GM18858 (cell line): Measurements from ENCODE around the gene AAGAB.

Experiments used
- ATAC-seq: cut with Tn5 transposase; IDR thresholded peaks from one replicate; pipeline ENCODE4 v1.9.1; 2021; ENCODE audit not compliant: unreplicated experiment

AAGAB gene

DNA sequence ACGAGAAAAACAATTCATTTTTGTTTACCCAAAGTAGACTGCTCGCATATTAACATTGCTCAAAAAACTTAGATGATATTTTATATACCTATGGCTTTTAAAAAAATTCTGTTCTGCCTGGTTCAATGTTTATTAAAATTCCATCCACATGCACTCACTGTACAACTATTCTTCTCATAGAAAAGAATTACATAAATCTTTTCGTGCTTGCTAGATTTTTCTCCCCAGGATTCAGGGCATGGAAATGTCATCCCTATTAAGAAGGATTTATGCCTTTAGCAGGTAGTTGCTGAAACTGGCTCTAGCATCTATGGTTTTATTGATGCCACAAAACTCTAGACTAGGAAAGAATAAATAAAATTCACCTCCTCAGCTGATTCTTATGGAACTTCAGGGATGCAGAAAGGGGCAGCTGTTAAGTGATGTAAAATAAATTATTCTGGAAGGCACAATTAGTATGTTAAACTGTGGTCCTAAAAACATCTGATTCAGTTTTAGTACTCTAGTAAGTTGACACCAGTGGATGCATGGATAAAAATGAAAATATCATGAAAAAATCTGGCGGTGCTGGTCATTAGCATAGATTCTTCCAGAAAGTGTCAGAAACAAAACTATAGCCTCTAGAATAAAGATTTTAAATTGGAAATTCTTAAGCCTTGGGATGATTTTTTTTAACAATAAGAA lies 41.6 kb downstream of the AAGAB start:
- ATAC-seq: no peak

- ATAC-seq: no peak
These were observed 43.8 kb downstream of the AAGAB start for GRCh38 chr15:67210555-67211168.

DNA sequence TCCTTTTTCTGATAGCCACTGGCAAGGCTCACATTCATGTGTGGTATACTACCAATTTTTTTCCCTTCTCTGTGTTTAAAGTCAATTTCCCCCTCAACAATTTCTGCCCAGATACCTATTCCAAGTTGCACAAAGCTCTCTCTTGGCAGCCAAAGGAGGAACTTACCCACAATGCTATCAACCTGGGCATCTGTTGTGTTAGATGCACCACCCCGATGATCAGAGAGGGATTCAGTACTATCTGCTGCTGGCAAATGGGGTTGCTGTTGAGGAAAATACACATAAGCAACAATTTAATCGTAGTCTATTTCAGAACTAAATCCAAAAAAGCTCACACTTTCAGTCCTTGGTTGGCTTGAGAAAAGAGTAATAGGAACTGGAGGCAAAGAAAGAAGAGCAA lies 46.1 kb downstream of the AAGAB start:
- no peak for ATAC-seq

DNA sequence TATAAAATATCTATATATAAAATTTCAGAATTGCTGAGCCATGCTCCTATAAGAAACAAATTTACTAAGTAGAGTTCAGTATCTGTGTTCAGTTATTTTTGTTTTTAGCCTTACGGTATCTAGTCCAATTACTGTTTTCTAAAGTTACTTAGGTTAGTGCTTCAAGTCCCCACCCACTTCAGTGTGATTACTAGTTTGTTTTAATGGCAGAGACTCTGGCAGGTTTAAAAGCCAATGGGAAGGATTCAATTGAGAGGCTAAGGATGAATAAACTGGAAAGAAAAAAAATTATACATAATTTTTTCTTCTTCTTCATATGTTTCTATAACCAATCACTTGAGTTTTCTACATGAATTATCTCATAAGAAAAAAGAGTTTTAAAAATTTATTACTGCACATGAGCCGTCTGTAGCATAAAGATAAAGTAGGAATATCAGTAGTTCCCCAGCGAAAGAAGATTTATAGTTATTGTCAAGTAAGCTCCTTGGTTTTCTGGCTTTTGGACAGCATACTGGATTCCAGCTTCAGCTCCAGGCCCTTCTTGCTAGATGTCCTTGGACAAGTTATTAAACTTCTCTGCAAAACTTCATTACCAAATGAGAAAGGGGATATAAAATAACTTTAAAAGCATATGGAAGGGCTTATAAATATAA lies 46.8 kb downstream of the AAGAB start:
- no peak for ATAC-seq

- no peak for ATAC-seq
These were observed 51.5 kb downstream of the AAGAB start for GRCh38 chr15:67202991-67203390.

GRCh38 chr15:67202091-67202490 lies 52.4 kb downstream of the AAGAB start:
- no peak for ATAC-seq

DNA sequence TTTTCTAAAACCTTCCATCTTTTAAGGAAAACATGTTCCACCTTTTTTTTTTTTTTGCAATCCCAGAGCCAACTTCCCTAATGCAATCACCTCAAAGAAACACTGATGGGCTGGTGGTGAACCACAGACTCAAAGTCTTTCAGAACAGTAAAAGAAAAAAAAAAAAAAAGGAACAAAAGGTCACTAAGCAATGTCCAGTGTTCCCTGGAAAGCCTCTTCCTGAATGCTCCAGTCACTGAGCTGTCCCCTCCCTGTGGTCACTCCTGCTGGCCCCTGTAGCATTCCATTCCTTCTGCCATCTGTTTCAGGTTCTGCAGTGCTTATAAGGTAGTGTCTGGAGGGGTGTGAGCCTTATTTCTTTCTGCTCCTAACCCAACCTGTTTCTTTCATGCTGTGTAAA lies 53.3 kb downstream of the AAGAB start:
- ATAC-seq: no peak

DNA sequence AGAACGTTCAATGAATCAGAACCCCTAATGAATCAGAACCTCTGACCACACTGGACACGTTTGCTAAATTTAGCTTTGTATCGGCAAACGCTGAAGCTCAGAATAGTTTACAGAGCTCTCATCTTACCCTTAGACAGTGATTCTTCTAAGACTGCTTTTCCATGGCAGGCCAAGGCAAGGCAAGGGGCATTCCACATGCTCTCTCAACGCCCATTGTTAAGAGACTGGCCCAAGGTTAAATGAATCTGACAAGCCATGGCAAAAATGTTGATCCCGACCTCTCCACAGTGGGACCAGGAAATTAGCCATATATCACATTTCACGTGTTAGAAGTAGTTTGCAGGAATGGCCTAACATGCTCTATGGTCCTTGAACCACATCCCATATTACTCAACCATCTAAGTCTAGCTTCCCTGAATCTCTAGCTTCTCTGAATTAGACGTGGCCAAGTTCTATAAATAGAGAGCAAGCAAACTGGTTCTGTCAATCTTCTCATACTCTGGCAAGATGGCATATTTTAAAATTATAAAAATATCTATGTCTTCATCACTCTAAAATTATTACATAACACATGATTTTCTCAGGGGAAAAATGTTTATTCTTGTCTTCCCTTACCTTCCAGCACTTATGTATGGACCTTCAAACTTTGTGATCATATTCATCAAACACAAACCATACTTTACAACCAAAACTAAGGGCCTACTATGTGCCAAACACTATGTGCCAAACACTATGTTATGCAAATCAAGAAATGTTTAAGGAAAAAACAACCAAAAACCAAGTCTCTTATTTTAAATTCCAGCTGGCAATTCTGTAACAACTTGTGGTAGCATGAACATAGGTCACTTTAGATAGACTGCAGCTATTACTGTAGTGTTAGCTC lies 54.3 kb downstream of the AAGAB start:
- no peak for ATAC-seq

GRCh38 chr15:67199391-67199790 lies 55.1 kb downstream of the AAGAB start:
- no peak for ATAC-seq

GRCh38 chr15:67198157-67198754 lies 56.2 kb downstream of the AAGAB start:
- no peak for ATAC-seq

DNA sequence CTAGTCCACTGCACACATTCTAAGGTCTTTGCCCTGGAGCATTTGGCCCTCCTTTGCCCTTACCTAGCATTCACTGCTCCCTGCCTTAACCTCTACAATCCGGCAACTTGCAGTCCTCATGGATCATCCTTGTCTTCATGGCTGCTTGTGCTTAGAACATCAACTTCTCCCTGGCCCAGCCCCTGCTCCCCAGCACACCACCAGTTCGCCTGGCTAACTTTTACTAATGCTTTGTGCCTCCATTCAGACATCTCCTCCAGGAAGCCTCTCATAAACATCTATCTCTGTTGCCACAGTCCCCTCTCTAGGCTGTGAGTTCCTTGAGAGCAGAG lies 57.1 kb downstream of the AAGAB start:
- no peak for ATAC-seq

DNA sequence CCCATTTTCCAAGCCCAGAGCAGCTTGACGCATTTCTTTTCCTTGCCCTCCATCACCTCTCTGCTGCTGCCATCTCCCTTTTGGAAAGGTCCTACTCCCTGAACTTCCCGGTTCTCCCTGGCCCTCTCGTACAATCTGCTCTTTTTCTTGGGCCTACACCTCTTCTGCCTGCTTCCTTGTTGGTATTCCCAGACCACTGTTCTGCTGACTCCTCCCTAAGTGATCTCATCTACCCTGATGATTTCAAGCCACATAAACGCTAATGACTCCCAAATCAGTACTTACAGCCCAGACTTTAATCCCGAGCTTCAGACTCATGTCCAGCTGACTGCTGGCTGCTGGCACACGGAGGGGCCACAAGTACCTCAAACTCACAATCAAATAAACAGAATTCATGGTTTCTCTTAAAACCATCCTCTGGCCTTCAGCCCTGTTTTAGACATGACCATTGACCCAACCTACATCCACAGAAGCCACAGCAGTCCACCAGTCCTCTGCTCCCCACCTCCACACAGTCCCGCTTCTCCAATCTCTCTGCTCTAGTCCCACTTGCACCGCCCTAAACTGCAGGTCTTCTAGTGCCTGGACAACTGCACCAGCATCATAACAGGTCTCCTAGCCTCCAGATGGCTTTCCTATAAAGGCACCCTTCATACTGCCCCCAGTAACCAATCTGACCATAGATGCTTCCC lies 57.6 kb downstream of the AAGAB start:
- no peak for ATAC-seq

DNA sequence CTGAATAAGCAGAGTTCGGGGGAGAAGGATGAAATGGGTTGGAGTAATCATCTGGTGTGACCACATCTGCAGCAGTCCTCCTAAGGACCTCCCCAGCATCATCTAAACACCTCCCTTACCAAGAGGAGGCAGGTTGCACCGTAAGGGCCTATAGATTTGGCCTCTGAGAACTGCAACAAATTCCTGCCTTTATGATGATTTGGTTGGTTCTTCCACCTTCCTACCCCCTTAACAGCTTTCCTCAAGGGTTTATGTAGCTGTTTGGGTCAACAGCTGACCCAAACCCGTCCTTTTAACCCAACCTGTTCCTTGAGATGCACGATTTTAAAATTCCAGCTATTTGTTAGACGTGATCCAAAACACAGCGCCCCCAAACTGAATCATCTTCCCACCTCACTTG lies 58.2 kb downstream of the AAGAB start:
- ATAC-seq: no peak

- no peak for ATAC-seq
These were observed 59.2 kb downstream of the AAGAB start for GRCh38 chr15:67195305-67195704.

DNA sequence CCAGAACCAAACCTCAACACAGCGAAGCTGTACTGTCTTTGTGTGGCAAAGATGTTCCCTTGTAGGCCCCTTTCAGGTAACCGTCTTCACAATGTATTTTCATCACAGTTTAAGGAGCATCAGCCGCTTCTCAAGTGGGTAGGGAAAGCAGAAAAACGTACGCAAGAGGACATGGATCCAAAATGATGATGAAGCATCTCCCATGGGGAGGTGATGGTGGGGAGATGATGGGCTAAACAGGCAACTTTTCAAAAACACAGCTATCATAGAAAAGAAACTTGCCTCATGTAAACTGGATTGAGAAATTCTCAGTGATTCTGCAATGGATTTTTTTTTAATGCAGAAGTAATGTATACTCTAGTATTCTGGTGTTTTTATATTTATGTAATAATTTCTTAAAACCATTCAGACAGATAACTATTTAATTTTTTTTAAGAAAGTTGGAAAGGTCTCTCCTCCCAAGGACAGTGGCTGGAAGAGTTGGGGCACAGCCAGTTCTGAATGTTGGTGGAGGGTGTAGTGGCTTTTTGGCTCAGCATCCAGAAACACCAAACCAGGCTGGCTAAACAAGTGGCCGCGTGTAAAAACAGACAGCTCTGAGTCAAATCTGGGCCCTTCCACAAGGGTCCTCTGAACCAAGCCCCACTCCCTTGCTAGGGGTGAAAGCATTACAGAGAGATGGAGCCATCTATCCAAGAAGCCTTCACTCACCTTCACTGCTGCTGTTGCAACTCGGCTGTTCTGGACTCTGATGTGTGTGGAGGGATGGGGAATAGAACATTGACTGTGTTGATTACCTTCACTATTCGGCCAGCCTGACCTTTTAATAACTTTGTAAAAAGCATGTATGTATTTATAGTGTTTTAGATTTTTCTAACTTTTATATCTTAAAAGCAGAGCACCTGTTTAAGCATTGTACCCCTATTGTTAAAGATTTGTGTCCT lies 60.0 kb downstream of the AAGAB start:
- no peak for ATAC-seq

DNA sequence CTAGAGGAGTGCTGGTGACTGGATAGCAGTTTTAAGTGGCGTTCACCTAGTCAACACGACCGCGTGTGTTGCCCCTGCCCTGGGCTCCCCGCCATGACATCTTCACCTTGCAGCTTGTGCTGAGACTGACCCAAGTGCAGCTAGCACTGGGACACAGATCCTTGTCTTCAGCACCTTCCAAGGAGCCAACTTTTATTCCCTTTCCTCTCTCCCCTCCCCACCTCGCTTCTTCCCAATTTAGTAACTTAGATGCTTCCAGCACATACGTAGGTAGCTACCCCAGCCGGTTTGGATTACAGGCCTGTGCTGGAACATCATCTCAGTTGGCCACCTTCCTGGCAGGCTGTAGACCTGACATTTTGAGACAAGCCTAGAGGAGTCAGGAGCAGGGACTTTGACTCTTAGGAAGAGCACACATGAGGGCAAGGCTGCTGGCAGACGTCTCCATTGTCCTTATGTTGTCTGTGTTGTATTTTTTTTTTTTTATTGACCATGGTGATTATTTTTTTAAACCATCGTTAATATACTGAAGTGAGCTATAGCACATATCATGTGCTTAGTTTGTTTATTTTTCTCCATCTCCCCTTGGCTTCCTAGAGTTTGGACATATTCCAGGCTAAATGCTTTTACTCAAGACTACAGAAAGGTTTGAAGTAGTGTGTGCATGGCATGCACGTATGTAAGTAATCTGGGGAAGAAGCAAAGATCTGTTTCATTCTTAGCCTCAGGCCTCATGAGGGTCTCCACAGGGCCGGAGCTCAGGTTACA lies 61.1 kb downstream of the AAGAB start:
- no peak for ATAC-seq

DNA sequence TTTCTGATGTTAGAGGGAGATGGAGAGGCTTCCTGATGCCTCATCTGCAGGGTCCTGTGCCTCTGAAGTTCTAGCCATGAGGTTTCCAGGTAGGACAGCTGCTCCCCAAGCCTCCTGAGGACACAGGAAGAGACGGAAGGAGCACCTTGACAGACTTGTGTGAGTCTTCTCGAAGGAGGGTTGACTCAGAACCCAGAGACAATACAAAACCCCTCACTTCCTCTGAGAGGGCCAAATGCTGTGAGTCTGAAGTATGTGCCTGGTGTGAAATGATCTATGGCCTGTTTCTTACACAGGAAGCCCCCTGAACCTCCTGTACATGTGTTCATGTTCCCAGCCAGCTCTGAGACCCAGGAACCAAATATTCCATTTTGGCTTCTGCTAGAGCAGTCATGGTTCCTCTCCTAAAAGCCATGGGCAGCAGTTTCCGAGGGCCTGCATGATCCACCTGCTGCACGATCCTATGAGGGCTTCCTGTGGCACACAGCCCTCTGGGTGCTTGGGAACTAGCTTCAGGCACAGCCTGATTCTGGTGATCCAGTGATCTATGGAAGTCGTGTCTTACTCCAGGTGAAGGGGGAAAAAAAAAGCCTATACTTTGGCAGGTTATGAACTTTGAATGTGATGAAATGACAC lies 62.2 kb downstream of the AAGAB start:
- no peak for ATAC-seq

- ATAC-seq: no peak
These were observed 63.6 kb downstream of the AAGAB start for GRCh38 chr15:67190813-67191212.
